GM12878 (cell line): Measurements from ENCODE around the gene CFAP61. TPM values are rescaled to one million over a fixed set of nuclear protein-coding genes. Genes with fewer than 3 reads are reported as not detected.

Experiments used
- ATAC-seq: fragments of 200-7000 bp; cut with Tn5 transposase; 3 replicates; pipeline ENCODE4 v1.9.1; 2020; ENCODE audit warnings: mild to moderate bottlenecking, moderate library complexity
- BruUV-seq: library from RNA; stranded (reverse); fragments of 400-500 nt; replicated peaks from 2 replicates; lab custom pipeline; 2021; lab: Mats Ljungman, UMichigan
- CTCF ChIA-PET: fragments of 300-600 bp; sonication (Branson Sonifier 250); formaldehyde crosslinking; extraction: SDS; loops from one replicate; lab custom pipeline; 2021; ENCODE audit warnings: inconsistent platforms; lab: Yijun Ruan, JAX
- POLR2A ChIA-PET: fragments of 350-600 bp; formaldehyde crosslinking; extraction: SDS; loops from one replicate; lab custom pipeline; 2021; ENCODE audit warnings: inconsistent platforms; lab: Charles Lee
- RAD21 ChIA-PET: fragments of 300-600 bp; sonication (Branson Sonifier 250); formaldehyde crosslinking; loops from one replicate; lab custom pipeline; 2023; ENCODE audit warnings: antibody characterized with exemption; ENCODE audit not compliant: unreplicated experiment; lab: Charles Lee
- SMC1A ChIA-PET: fragments of 300-600 bp; sonication (Branson Sonifier 250); formaldehyde crosslinking; loops from one replicate; lab custom pipeline; 2023; ENCODE audit not compliant: unreplicated experiment, uncharacterized antibody; lab: Charles Lee
- DNase-seq: peaks from one replicate; pipeline ENCODE4 v3.0.0-alpha.2; 2011; ENCODE audit warnings: low read depth, low spot score
- FAIRE-seq: peaks from 3 replicates; lab custom pipeline; 2011; peaks lifted over from hg19 to GRCh38; lab: Jason Lieb, UNC
- H2AFZ ChIP-seq: 2 replicates; pipeline ENCODE4 v1.6.0; 2011; ENCODE audit warnings: low read depth, low read length, control low read depth; ENCODE audit not compliant: control insufficient read depth
- H3K27ac ChIP-seq: 2 replicates; pipeline ENCODE4 v1.5.1; 2011; ENCODE audit warnings: control low read depth; ENCODE audit not compliant: control insufficient read depth, insufficient read depth
- H3K27me3 ChIP-seq, 2 experiments: replicated peaks in 1 of 2; 2 replicates each; pipeline versions ENCODE4 v1.6.0 to v1.6.1; 2011; ENCODE audit warnings: low read length in 1 of 2; ENCODE audit not compliant: control insufficient read depth in 2 of 2, insufficient read depth in 2 of 2
- H3K36me3 ChIP-seq, 2 experiments: 2 replicates each; pipeline ENCODE4 v1.5.1; 2011; ENCODE audit warnings: low read length in 1 of 2; ENCODE audit not compliant: control insufficient read depth in 2 of 2, insufficient read depth in 2 of 2
- H3K4me1 ChIP-seq: 2 replicates; pipeline ENCODE4 v1.6.1; 2011; ENCODE audit warnings: mild to moderate bottlenecking, low read length, moderate library complexity, mixed read lengths; ENCODE audit not compliant: control insufficient read depth, insufficient read depth
- H3K4me2 ChIP-seq: 2 replicates; pipeline ENCODE4 v1.6.0; 2011; ENCODE audit warnings: control low read depth; ENCODE audit not compliant: control insufficient read depth, insufficient read depth
- H3K4me3 ChIP-seq: fragments of 200-600 bp; sonication (generic); 2 replicates; pipeline ENCODE4 v1.5.1; 2016
- H3K79me2 ChIP-seq: 2 replicates; pipeline ENCODE4 v1.6.0; 2011; ENCODE audit warnings: low read length; ENCODE audit not compliant: control insufficient read depth, insufficient read depth
- H3K9ac ChIP-seq: 2 replicates; pipeline ENCODE4 v1.8.0; 2011; ENCODE audit warnings: low read length, control low read depth, mixed read lengths; ENCODE audit not compliant: control insufficient read depth, insufficient read depth
- H3K9me3 ChIP-seq: replicated peaks from 3 replicates; pipeline ENCODE4 v1.5.1; 2011; ENCODE audit warnings: mild to moderate bottlenecking, low read length; ENCODE audit not compliant: control insufficient read depth, insufficient read depth
- H4K20me1 ChIP-seq: 2 replicates; pipeline ENCODE4 v1.6.0; 2011; ENCODE audit not compliant: control insufficient read depth, insufficient read depth
- CBX3 ChIP-seq: fragments of 200-600 bp; sonication (generic); IDR thresholded peaks from 2 replicates; pipeline ENCODE4 v1.6.1; 2016; ENCODE audit warnings: low read depth, borderline replicate concordance
- NR2C1 ChIP-seq: fragments of 450-650 bp; IDR thresholded peaks from 2 replicates; pipeline ENCODE4 v1.6.1; 2017; ENCODE audit warnings: antibody characterized with exemption, mild to moderate bottlenecking, moderate library complexity
- PAX5 ChIP-seq: IDR thresholded peaks from 2 replicates; pipeline ENCODE4 v1.6.1; 2011; ENCODE audit warnings: low read depth, low read length, borderline replicate concordance
- RBBP5 ChIP-seq: fragments of 200-600 bp; sonication (generic); conservative IDR thresholded peaks from 2 replicates; pipeline ENCODE4 v1.6.1; 2016
- SMC3 ChIP-seq: IDR thresholded peaks from 2 replicates; pipeline ENCODE4 v1.6.1; 2011; ENCODE audit warnings: low read length, improper control_type of control experiment, borderline replicate concordance
- SREBF1 ChIP-seq: IDR thresholded peaks from 2 replicates; pipeline ENCODE4 v1.6.1; 2012; ENCODE audit warnings: mild to moderate bottlenecking, low read length
- TBL1XR1 ChIP-seq: IDR thresholded peaks from 2 replicates; pipeline ENCODE4 v1.6.1; 2012; ENCODE audit warnings: low read depth, low read length, improper control_type of control experiment
- WGBS: methylation state at CpG from one replicate; pipeline ENCODE4 v1.1.6; 2016; ENCODE audit warnings: low lambda C conversion rate; ENCODE audit not compliant: insufficient replicate concordance, insufficient coverage; ENCODE audit errors: missing lambda C conversion rate; 5-methylcytosine and 5-hydroxymethylcytosine counted together
- in situ Hi-C: fragments of 300-500 bp; cut with MboI; formaldehyde crosslinking; loops from 9 replicates; pipeline ENCODE4 v1.14.3; 2018; ENCODE audit warnings: mixed read lengths
- intact Hi-C: fragments of 100-400 bp; cut with micrococcal nuclease; formaldehyde crosslinking; loops from one replicate; pipeline ENCODE4 v1.14.2; 2022; ENCODE audit not compliant: unreplicated experiment
- polyA plus RNA-seq, 11 experiments: library from polyadenylated mRNA; depleted of rRNA in 4 of 11; unstranded in 6 of 11; stranded (reverse) in 5 of 11; fragments of >200 nt; fragmentation: Nextera tagmentation in 4 of 11; fragmentation: Illumina TruSeq in 1 of 11; extraction: Ambion mirVana in 4 of 11; extraction: Trizol in 1 of 11; gene quantifications; 1 replicate in 1 of 11; 2 replicates in 10 of 11; pipeline versions ENCODE4 v1.2.1 to v1.2.3, GENCODE V29; 2011 to 2016; ENCODE audit warnings: inconsistent platforms in 2 of 11, missing spikeins in 2 of 11, low read depth in 1 of 11
- total RNA-seq, 4 experiments: library from RNA; depleted of rRNA in 3 of 4; stranded (reverse); fragments of >200 nt in 3 of 4; fragmentation: Illumina TruSeq in 1 of 4; extraction: Trizol in 1 of 4; gene quantifications; 2 replicates each; pipeline versions ENCODE4 v1.2.1 to v1.2.3, GENCODE V29; 2013 to 2021
- TF ChIP-seq, protein P1 (sequence below): fragments of 150-350 bp; IDR thresholded peaks from 2 replicates; pipeline ENCODE4 v1.6.1; 2014; ENCODE audit warnings: mild to moderate bottlenecking, low read depth, low read length
- TF ChIP-seq, protein P2 (sequence below): fragments of 450-650 bp; IDR thresholded peaks from 2 replicates; pipeline ENCODE4 v1.6.1; 2016; ENCODE audit warnings: mild to moderate bottlenecking, moderate library complexity, borderline replicate concordance
- TF ChIP-seq, protein P3 (sequence below): fragments of 450-650 bp; formaldehyde crosslinking; IDR thresholded peaks from 2 replicates; pipeline ENCODE4 v1.4.0; 2020; ENCODE audit warnings: mild to moderate bottlenecking, moderate library complexity

The CFAP61 gene
- total and polyA plus RNA-seq, 10 of the 15 experiments (the other 5 are each of a cell fraction or from before 2014, with no cell fraction given) = 0.11 to 0.41 (median 0.24) TPM; not detected in 7

DNA sequence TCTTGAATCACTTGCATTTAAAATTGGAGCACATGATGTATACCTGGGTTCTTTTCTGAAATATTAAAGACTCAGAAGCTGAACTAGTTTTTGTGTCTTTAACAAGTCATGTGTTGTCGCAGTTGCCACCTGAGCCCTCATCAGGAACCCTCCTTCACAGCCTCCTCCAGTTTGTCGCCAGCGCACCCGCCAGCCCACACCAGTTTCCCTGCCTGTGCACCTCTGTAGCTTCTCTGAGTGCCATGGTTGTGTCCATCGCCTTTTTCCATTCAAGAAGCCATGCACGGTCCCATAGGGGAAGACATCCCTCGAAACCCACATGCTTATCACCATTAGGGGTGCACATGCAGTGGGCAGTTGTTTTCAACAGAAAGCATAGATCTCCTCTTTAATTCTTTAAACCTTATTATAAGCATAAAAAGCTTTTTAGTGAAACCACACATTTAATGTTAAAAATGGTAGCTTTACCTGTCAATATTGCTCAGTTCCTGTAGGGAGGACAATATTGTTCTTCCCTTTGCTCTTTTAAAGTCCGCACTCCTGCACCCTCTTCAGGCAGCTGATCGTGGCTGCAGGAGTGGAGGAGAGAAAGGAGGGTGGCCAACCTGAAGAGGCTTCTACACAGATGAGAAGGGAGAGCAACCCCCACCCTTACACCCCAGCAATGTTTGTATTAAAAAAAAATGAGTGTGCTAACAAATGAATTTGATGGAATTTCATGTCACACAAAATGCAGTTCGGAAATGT, 121.9 kb downstream of the CFAP61 start:
- in situ Hi-C loops (no loop called here), intact Hi-C loops (no loop called here)
- Histone ChIP-seq H3K4me3 (no peak overlapping the region), H3K9ac (no peak overlapping the region), H3K27me3 (no peaks in the 10 kb centered on the region; a peak in 1 of 4 replicates), H3K9me3 (no peaks in the 10 kb centered on the region; the same call in 2 of the 3 replicates), H2AFZ (no peak overlapping the region), H3K27ac (no peak overlapping the region), H4K20me1 (no peaks in the 10 kb centered on the region), H3K4me1 (no peaks in the 10 kb centered on the region), H3K4me2 (no peak overlapping the region), H3K79me2 (no peaks in the 10 kb centered on the region), H3K36me3 (no peaks in the 10 kb centered on the region)
- ChIA-PET RAD21 (no interaction called here), POLR2A (no interaction called here), SMC1A (interaction anchor here (0.6 kb wide), 1 partner anchor 498 kb away, joined by 3 read pairs; no protein-coding TSS in a partner anchor), CTCF (no interaction called here)
- no TSS peak for BruUV-seq
- no peak for DNase-seq
- FAIRE-seq = no peak
- no peak for TF ChIP-seq NR2C1
- TF ChIP-seq, protein P1, sequence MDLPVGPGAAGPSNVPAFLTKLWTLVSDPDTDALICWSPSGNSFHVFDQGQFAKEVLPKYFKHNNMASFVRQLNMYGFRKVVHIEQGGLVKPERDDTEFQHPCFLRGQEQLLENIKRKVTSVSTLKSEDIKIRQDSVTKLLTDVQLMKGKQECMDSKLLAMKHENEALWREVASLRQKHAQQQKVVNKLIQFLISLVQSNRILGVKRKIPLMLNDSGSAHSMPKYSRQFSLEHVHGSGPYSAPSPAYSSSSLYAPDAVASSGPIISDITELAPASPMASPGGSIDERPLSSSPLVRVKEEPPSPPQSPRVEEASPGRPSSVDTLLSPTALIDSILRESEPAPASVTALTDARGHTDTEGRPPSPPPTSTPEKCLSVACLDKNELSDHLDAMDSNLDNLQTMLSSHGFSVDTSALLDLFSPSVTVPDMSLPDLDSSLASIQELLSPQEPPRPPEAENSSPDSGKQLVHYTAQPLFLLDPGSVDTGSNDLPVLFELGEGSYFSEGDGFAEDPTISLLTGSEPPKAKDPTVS = no peak
- TF ChIP-seq, protein P2, sequence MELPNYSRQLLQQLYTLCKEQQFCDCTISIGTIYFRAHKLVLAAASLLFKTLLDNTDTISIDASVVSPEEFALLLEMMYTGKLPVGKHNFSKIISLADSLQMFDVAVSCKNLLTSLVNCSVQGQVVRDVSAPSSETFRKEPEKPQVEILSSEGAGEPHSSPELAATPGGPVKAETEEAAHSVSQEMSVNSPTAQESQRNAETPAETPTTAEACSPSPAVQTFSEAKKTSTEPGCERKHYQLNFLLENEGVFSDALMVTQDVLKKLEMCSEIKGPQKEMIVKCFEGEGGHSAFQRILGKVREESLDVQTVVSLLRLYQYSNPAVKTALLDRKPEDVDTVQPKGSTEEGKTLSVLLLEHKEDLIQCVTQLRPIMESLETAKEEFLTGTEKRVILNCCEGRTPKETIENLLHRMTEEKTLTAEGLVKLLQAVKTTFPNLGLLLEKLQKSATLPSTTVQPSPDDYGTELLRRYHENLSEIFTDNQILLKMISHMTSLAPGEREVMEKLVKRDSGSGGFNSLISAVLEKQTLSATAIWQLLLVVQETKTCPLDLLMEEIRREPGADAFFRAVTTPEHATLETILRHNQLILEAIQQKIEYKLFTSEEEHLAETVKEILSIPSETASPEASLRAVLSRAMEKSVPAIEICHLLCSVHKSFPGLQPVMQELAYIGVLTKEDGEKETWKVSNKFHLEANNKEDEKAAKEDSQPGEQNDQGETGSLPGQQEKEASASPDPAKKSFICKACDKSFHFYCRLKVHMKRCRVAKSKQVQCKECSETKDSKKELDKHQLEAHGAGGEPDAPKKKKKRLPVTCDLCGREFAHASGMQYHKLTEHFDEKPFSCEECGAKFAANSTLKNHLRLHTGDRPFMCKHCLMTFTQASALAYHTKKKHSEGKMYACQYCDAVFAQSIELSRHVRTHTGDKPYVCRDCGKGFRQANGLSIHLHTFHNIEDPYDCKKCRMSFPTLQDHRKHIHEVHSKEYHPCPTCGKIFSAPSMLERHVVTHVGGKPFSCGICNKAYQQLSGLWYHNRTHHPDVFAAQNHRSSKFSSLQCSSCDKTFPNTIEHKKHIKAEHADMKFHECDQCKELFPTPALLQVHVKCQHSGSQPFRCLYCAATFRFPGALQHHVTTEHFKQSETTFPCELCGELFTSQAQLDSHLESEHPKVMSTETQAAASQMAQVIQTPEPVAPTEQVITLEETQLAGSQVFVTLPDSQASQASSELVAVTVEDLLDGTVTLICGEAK = no peak
- TF ChIP-seq, protein P3, sequence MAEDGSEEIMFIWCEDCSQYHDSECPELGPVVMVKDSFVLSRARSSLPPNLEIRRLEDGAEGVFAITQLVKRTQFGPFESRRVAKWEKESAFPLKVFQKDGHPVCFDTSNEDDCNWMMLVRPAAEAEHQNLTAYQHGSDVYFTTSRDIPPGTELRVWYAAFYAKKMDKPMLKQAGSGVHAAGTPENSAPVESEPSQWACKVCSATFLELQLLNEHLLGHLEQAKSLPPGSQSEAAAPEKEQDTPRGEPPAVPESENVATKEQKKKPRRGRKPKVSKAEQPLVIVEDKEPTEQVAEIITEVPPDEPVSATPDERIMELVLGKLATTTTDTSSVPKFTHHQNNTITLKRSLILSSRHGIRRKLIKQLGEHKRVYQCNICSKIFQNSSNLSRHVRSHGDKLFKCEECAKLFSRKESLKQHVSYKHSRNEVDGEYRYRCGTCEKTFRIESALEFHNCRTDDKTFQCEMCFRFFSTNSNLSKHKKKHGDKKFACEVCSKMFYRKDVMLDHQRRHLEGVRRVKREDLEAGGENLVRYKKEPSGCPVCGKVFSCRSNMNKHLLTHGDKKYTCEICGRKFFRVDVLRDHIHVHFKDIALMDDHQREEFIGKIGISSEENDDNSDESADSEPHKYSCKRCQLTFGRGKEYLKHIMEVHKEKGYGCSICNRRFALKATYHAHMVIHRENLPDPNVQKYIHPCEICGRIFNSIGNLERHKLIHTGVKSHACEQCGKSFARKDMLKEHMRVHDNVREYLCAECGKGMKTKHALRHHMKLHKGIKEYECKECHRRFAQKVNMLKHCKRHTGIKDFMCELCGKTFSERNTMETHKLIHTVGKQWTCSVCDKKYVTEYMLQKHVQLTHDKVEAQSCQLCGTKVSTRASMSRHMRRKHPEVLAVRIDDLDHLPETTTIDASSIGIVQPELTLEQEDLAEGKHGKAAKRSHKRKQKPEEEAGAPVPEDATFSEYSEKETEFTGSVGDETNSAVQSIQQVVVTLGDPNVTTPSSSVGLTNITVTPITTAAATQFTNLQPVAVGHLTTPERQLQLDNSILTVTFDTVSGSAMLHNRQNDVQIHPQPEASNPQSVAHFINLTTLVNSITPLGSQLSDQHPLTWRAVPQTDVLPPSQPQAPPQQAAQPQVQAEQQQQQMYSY (CRISPR knock-in tag) = no peak
- TF ChIP-seq SMC3 = no peak
- TF ChIP-seq PAX5 = no peak
- TF ChIP-seq TBL1XR1 = no peak
- TF ChIP-seq RBBP5 = no peak
- TF ChIP-seq SREBF1 = no peak
- TF ChIP-seq CBX3 = no peak
- ATAC-seq = no peak
- WGBS = 45% methylated on average over 10 of the region's 10 CpGs
